GM18870 (cell line): Measurements from ENCODE around the gene AK8.

Experiments
- ATAC-seq: cut with Tn5 transposase; IDR thresholded peaks from one replicate; pipeline ENCODE4 v1.9.1; 2021; ENCODE audit warnings: moderate library complexity; ENCODE audit not compliant: unreplicated experiment

AK8 gene

GRCh38 chr9:132858751-132859150, 19.3 kb downstream of the AK8 start:
- ATAC-seq: no peak

- no peak for ATAC-seq
Observed at GRCh38 chr9:132857616-132858342, 20.3 kb downstream of the AK8 start.

- no peak for ATAC-seq
Observed at GRCh38 chr9:132857031-132857430, 21.1 kb downstream of the AK8 start.

- ATAC-seq: no peak
Observed at GRCh38 chr9:132855904-132856303, 22.2 kb downstream of the AK8 start.

GRCh38 chr9:132854832-132855231, 23.3 kb downstream of the AK8 start:
- no peak for ATAC-seq

GRCh38 chr9:132853482-132853881, 24.6 kb downstream of the AK8 start:
- no peak for ATAC-seq

- no peak for ATAC-seq
Observed at GRCh38 chr9:132849185-132849706, 28.8 kb downstream of the AK8 start.

GRCh38 chr9:132846918-132847515, 31.1 kb downstream of the AK8 start:
- no peak for ATAC-seq

GRCh38 chr9:132846109-132846917, 31.8 kb downstream of the AK8 start:
- no peak for ATAC-seq

- no peak for ATAC-seq
Observed at GRCh38 chr9:132842124-132843044, 35.7 kb downstream of the AK8 start.

- ATAC-seq: no peak
Observed at GRCh38 chr9:132840980-132841379, 37.1 kb downstream of the AK8 start.

GRCh38 chr9:132838291-132838690, 39.8 kb downstream of the AK8 start:
- no peak for ATAC-seq

- ATAC-seq: no peak
Observed at GRCh38 chr9:132837501-132838286, 40.4 kb downstream of the AK8 start.

- ATAC-seq: no peak
Observed at GRCh38 chr9:132834343-132834742, 43.7 kb downstream of the AK8 start.

GRCh38 chr9:132833550-132834121, 44.4 kb downstream of the AK8 start:
- ATAC-seq: no peak

GRCh38 chr9:132832171-132832881, 45.8 kb downstream of the AK8 start:
- ATAC-seq: no peak

- no peak for ATAC-seq
Observed at GRCh38 chr9:132828201-132828770, 49.8 kb downstream of the AK8 start.

GRCh38 chr9:132827366-132827765, 50.7 kb downstream of the AK8 start:
- no peak for ATAC-seq
